HG03558 (cell line): ENCODE measurements around the gene MAGIX.

Source experiments
- ATAC-seq: cut with Tn5 transposase; IDR thresholded peaks from one replicate; pipeline ENCODE4 v1.9.1; 2021; ENCODE audit warnings: moderate number of reproducible peaks; ENCODE audit not compliant: unreplicated experiment; ENCODE audit errors: extremely low read depth

The MAGIX gene

DNA sequence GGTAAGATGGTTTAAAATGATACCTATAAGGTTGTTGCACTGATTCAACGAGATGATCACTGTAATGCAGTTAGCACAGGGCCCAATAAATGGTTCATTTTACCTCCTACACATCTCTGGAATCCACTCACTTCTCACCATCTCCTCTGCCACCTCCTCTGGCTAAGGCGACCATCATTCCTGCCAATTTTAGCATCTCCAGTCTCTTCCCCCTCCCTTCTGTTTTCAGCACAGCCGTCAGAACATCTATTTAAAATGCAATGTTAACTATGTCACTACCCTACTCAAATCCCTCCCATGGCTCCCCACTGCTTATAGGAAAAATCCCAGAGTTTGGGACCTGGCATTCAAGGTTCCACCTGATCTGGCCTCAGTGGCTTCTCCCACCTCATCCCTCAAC, 41.0 kb downstream of the MAGIX start:
- ATAC-seq, result no peak

DNA sequence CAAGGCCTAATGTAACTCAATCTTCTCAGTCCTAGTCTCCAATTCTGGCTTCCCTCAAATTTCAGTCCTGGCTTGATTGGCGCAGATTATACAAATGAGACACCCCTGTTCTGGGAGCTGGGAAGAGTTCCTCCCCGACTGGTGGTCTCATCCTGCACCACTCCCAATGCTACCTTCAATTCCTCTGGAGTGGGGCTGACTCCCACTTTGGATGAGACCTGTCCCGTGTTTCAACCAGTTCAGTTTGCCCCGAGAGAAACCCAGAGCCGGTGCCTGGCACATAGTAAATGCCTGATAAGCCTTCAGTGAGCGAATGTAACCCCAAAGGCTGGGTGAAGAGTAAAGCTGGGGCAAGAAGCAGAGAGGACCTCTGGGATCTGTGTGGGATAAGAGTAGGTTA, 41.5 kb downstream of the MAGIX start:
- ATAC-seq, result no peak

DNA sequence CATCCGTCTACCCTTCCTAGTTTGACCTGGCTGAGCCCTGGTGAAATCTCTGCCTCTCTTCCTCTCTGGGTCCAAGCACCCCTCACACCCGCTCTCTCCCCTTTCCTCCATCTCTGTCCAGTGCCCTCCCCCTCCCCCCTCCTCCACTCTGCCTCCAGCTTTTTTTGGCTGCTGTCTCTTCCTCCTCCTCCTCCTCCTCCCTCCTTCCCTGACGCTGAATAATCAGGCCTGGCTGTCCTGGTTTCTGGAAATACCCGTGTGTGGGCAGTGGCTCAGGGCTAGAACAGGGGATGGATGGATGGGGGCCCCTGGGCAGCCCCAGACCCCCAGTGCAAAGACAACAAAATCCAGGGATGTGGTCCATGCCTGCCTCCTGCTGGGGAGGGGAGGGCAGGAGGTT, 42.2 kb downstream of the MAGIX start:
- no peak for ATAC-seq

DNA sequence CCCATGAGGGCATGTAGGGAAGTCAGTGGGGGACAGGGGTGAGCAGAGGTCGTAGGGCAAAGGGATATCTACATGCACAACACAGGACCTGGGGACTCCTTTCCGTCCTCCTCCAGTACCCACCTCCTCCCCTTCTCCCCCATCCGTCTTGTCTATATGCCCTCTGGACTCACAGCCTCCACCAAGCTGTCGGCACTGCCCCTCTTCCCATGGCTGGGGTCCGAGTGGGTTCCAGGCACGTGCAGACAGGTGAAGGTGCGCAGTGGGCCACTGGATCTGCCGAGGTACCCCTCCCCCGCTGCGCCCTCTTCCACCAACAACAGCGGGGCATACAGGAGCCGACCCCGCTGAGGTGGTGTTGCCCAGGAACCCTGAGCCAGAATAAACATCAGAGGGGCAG, 42.9 kb downstream of the MAGIX start:
- ATAC-seq, result no peak

DNA sequence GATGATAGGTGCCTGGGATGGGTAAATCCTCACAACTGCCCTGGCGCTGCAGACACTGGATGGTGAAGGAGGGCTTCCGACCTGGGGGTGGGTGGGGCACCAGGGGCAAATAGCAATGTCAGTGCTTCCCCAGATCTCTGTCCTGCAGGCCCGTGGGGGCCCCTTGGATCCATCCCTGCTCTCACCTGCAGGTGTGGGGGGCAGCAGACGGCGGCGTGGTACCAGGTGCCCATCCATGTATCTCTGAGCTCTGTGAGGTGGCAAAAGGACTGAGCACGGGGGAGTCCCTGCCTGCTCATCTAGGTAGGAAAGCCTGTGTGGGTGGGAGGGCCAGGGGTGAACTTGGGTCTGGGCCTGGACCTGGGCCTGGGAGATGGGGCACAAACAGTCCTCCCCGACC, 44.0 kb downstream of the MAGIX start:
- no peak for ATAC-seq

DNA sequence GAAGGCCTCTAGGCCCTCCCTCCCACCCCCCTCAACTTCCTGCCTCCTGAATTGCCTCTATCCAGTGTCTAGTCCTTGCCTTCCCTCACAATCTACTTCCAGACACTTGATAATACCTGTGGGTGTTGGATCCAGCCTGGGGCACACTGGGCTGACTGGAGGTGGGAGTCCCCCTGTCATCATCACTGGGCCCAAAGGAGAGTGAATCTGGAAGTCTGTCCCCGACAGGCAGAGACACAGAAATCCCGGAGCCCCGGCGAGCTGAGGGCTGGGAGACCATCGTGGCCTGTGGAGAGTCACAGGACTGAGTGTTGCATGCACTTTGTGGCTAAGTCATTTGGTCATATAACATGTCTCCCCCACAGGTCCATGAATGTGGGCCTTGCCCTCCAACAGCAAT, 45.8 kb downstream of the MAGIX start:
- no peak for ATAC-seq

GRCh38 chrX:49209434-49210251, 47.1 kb downstream of the MAGIX start:
- no peak for ATAC-seq

GRCh38 chrX:49210406-49210805, 47.8 kb downstream of the MAGIX start:
- ATAC-seq, result no peak

GRCh38 chrX:49211074-49211473, 48.5 kb downstream of the MAGIX start:
- ATAC-seq, result no peak

DNA sequence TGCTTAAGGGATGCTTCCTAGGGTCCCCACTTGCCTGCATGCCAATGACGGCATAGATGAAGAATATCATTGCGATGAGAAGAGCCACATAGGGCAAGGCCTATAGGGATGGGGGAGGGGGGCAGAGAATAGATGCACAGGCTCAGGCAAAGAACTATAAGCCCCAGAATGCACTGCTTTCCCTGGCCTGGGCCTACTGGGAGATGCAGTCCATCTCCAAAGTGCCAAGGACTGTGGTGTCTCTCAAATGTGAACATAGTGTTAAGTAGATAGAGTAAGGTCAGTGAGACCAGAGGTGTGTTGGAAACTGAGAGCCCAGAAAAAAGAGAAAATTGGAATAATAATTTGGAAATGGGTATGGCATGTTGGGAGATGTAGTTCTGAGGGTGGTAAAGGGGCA, 49.7 kb downstream of the MAGIX start:
- ATAC-seq, result no peak

GRCh38 chrX:49212861-49213260, 50.3 kb downstream of the MAGIX start:
- ATAC-seq, result no peak

GRCh38 chrX:49214416-49214815, 51.9 kb downstream of the MAGIX start:
- ATAC-seq, result no peak

- no peak for ATAC-seq
These were observed 52.5 kb downstream of the MAGIX start for GRCh38 chrX:49214996-49215526.
